ENCODE results near the gene SCART1. TPM values are rescaled to one million over a fixed set of nuclear protein-coding genes. Genes with fewer than 3 reads are reported as not detected.
A peak's percentile ranks its signal among the peaks of the same experiment; 100 is the strongest.
"Not testable (repeated sequence)": the region's sequence is repeated elsewhere in the genome, so short reads cannot be mapped to it uniquely, and the experiment has no call there.

Gene SCART1
- total RNA-seq, 1 experiment from 2014 or later: 0.73 TPM

DNA sequence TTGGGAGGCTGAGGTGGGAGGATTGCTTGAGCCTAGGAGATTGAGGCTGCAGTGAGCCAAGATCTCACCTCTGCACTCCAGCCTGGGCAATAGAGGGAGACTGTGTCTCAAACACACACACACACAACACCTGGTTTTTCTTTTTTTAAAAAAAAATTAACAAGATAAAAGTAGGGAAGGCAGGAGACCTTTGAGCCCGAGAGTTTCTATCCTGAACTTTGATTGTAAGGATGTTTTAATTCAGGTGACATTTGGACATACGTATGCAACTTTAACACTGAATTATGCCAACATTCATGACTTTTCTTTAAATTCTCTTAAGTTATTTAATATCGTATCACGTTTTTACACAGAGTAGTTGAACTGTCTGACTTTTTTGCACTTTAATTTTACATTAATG, 61.7 kb downstream of the SCART1 start:
- Histone ChIP-seq H3K36me3 (ENCODE audit: control insufficient read depth, insufficient read depth, low read length) (no peaks in the 10 kb centered on the region), H3K27me3 (replicated peaks; ENCODE audit: control insufficient read depth, insufficient read depth, low read length) (no peaks in the 10 kb centered on the region; the same call in 1 of the 2 replicates), H3K4me1 (peaks cover 11% of the 10 kb centered on the region), H3K9me3 (peaks cover 6% of the 10 kb centered on the region; the same call in 1 of the 2 replicates), H3K4me3 (ENCODE audit: low read depth, low read length) (no peak overlapping the region)
- CTCF ChIA-PET: no interaction called here
- DNase-seq: no peak
- H3K27ac Mint-ChIP-seq (ENCODE audit: unreplicated experiment): no peak overlapping the region
- H3K4me3 Mint-ChIP-seq (ENCODE audit: unreplicated experiment): no peak overlapping the region
- POLR2A ChIA-PET: no interaction called here
- H3K9me3 Mint-ChIP-seq (ENCODE audit: unreplicated experiment): peaks cover 19% of the 10 kb centered on the region
- intact Hi-C loops (cut with micrococcal nuclease; ENCODE audit: unreplicated experiment): no loop called here
- peaks cover 8% of the 10 kb centered on the region for H3K27me3 Mint-ChIP-seq (ENCODE audit: insufficient read depth, unreplicated experiment)
- no peaks in the 10 kb centered on the region for H3K36me3 Mint-ChIP-seq (ENCODE audit: insufficient read depth, unreplicated experiment)
- TF ChIP-seq, protein P1, sequence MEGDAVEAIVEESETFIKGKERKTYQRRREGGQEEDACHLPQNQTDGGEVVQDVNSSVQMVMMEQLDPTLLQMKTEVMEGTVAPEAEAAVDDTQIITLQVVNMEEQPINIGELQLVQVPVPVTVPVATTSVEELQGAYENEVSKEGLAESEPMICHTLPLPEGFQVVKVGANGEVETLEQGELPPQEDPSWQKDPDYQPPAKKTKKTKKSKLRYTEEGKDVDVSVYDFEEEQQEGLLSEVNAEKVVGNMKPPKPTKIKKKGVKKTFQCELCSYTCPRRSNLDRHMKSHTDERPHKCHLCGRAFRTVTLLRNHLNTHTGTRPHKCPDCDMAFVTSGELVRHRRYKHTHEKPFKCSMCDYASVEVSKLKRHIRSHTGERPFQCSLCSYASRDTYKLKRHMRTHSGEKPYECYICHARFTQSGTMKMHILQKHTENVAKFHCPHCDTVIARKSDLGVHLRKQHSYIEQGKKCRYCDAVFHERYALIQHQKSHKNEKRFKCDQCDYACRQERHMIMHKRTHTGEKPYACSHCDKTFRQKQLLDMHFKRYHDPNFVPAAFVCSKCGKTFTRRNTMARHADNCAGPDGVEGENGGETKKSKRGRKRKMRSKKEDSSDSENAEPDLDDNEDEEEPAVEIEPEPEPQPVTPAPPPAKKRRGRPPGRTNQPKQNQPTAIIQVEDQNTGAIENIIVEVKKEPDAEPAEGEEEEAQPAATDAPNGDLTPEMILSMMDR (IDR thresholded peaks at IDR 0.05; ENCODE audit: insufficient read depth in 1 of 2, low read depth in 1 of 2, low read length in 1 of 2, severe bottlenecking in 1 of 2, unreplicated experiment in 1 of 2): no peak
- peaks cover 11% of the 10 kb centered on the region for H3K4me1 Mint-ChIP-seq (ENCODE audit: low read depth, unreplicated experiment)
- no TSS peak for BruUV-seq (replicated peaks)

DNA sequence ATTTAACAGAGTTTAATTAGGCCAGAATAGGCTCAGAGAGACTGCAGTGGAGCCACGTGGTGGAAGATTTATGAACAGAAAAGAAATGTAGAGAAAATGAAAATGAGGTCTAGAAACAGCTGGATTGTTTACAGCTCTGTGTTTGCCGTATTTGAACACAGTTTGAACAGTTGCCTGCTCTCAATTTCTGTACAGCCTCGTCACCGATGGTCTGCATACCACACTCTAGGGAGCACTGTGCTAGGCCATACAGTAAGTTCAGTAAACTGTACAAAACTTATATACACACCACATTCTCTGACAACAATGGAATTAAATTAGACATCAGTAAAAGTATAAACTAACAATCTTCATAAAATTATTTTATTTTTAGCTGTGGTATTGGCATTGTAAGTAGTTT, 62.3 kb downstream of the SCART1 start:
- intact Hi-C loops (cut with micrococcal nuclease; ENCODE audit: unreplicated experiment): no loop called here
- H3K9me3 Mint-ChIP-seq (ENCODE audit: unreplicated experiment): peaks cover 19% of the 10 kb centered on the region
- CTCF ChIA-PET: no interaction called here

DNA sequence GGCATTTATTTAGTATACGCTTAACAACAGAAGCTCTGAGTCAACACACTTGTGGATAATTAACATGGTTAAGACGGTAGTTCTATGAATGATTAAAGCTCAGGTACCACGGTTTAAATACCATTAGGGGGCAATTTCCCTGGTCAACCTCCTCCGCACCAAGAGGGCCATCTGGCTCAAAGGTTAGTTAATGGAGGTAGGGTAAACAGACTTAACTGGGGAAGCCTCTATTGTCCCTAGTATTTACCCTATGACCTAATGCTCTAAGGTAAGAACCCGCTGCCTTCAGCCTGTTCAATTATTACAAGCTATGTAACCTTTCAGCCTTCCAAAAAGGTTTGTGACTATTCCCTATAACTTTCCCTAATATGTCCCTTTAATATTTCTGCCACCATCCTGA, 64.8 kb downstream of the SCART1 start:
- H3K4me1 ChIP-seq: peaks cover 11% of the 10 kb centered on the region
- intact Hi-C loops (cut with micrococcal nuclease; ENCODE audit: unreplicated experiment); H3K36me3 ChIP-seq (ENCODE audit: control insufficient read depth, insufficient read depth, low read length); H3K36me3 Mint-ChIP-seq (ENCODE audit: insufficient read depth, unreplicated experiment); POLR2A ChIA-PET; BruUV-seq (replicated peaks); CTCF ChIA-PET; H3K9me3 ChIP-seq; H3K4me3 ChIP-seq (ENCODE audit: low read depth, low read length); H3K27me3 ChIP-seq (replicated peaks; ENCODE audit: control insufficient read depth, insufficient read depth, low read length); H3K4me3 Mint-ChIP-seq (ENCODE audit: unreplicated experiment); H3K27ac Mint-ChIP-seq (ENCODE audit: unreplicated experiment): not testable (repeated sequence)
- peaks cover 11% of the 10 kb centered on the region for H3K4me1 Mint-ChIP-seq (ENCODE audit: low read depth, unreplicated experiment)
- peaks cover 20% of the 10 kb centered on the region for H3K27me3 Mint-ChIP-seq (ENCODE audit: insufficient read depth, unreplicated experiment)
- H3K9me3 Mint-ChIP-seq (ENCODE audit: unreplicated experiment): peaks cover 27% of the 10 kb centered on the region
- peak; percentile 40 to 65 for DNase-seq

More for the DNA sequence above, 62.3 kb downstream of the SCART1 start:
- H3K36me3 ChIP-seq (ENCODE audit: control insufficient read depth, insufficient read depth, low read length): no peaks in the 10 kb centered on the region
- peaks cover 6% of the 10 kb centered on the region; the same call in 1 of the 2 replicates for H3K9me3 ChIP-seq
- H3K4me1 Mint-ChIP-seq (ENCODE audit: low read depth, unreplicated experiment): peaks cover 11% of the 10 kb centered on the region
- H3K4me3 ChIP-seq (ENCODE audit: low read depth, low read length): no peak overlapping the region
- POLR2A ChIA-PET: no interaction called here
- H3K27me3 ChIP-seq (replicated peaks; ENCODE audit: control insufficient read depth, insufficient read depth, low read length): no peaks in the 10 kb centered on the region; the same call in 1 of the 2 replicates
- no peak for DNase-seq
- H3K4me3 Mint-ChIP-seq (ENCODE audit: unreplicated experiment): no peak overlapping the region
- TF ChIP-seq, protein P1 (IDR thresholded peaks at IDR 0.05; ENCODE audit: insufficient read depth in 1 of 2, low read depth in 1 of 2, low read length in 1 of 2, severe bottlenecking in 1 of 2, unreplicated experiment in 1 of 2): no peak
- no TSS peak for BruUV-seq (replicated peaks)
- no peak overlapping the region for H3K27ac Mint-ChIP-seq (ENCODE audit: unreplicated experiment)
- H3K27me3 Mint-ChIP-seq (ENCODE audit: insufficient read depth, unreplicated experiment): peaks cover 8% of the 10 kb centered on the region
- no peaks in the 10 kb centered on the region for H3K36me3 Mint-ChIP-seq (ENCODE audit: insufficient read depth, unreplicated experiment)
- H3K4me1 ChIP-seq: peaks cover 11% of the 10 kb centered on the region

Other genes starting within 250 kb of the SCART1 start
- not detected in 2 replicates for gene UTF1, start 223.7 kb upstream of the SCART1 start, total RNA-seq (2022)
- 0.12 TPM in 1 of 2 replicates, not detected in the other for gene VENTX, start 216.1 kb upstream of the SCART1 start, total RNA-seq (2022)
- gene ADAM8, start 177.1 kb upstream of the SCART1 start, total RNA-seq (2022): 13.4 and 16.8 TPM in 2 replicates
- 92.2 and 93.3 TPM in 2 replicates for gene TUBGCP2, start 145.1 kb upstream of the SCART1 start, total RNA-seq (2022)
- 98.5 and 112 TPM in 2 replicates for gene ZNF511, start 145.0 kb upstream of the SCART1 start, total RNA-seq (2022)
- gene CALY, start 117.0 kb upstream of the SCART1 start, total RNA-seq (2022): not detected in 2 replicates
- gene PRAP1, start 106.6 kb upstream of the SCART1 start, total RNA-seq (2022): 0.34 TPM in 1 of 2 replicates, not detected in the other
- gene FUOM, start 95.9 kb upstream of the SCART1 start, total RNA-seq (2022): 108 and 119 TPM in 2 replicates
- gene ECHS1, start 80.6 kb upstream of the SCART1 start, total RNA-seq (2022): 232 and 247 TPM in 2 replicates
- 6.7 and 7.3 TPM in 2 replicates for gene PAOX, start 74.7 kb upstream of the SCART1 start, total RNA-seq (2022)
- 111 and 113 TPM in 2 replicates for gene MTG1, start 59.8 kb upstream of the SCART1 start, total RNA-seq (2022)
- gene SPRN, start 29.3 kb upstream of the SCART1 start, total RNA-seq (2022): not detected in 2 replicates
- 0.23 TPM in 1 of 2 replicates, not detected in the other for gene CYP2E1, start 73.4 kb downstream of the SCART1 start, total RNA-seq (2022)
- gene SYCE1, start 111.6 kb downstream of the SCART1 start, total RNA-seq (2022): not detected in 2 replicates
- not detected in 2 replicates for gene FRG2B, start 172.8 kb downstream of the SCART1 start, total RNA-seq (2022)